GM18907 (cell line): Measurements from ENCODE around the gene SPAG16.

ENCODE experiments used
- ATAC-seq: cut with Tn5 transposase; IDR thresholded peaks from one replicate; pipeline ENCODE4 v1.9.1; 2021; ENCODE audit warnings: mild to moderate bottlenecking, moderate library complexity; ENCODE audit not compliant: unreplicated experiment

Gene SPAG16

DNA sequence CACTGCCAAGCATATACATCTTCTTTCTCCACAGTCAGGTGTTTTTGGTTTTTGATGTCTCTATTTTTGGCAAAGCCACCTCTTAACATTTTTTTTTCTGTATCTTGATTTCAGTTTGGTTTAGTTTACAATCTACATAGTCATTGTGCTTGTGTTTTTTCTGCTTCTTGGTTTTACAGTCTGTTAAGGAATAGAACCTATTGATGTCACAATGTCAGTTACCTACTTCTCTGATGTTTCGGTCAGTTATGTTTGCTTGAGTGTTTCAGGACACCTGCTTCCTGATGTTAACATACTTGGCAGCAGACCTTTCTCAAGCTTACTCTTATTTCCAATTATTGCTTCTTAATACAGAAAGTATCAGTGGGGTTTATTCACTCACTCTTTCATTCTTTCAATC, 253.3 kb downstream of the SPAG16 start:
- ATAC-seq, result peak; percentile 68

DNA sequence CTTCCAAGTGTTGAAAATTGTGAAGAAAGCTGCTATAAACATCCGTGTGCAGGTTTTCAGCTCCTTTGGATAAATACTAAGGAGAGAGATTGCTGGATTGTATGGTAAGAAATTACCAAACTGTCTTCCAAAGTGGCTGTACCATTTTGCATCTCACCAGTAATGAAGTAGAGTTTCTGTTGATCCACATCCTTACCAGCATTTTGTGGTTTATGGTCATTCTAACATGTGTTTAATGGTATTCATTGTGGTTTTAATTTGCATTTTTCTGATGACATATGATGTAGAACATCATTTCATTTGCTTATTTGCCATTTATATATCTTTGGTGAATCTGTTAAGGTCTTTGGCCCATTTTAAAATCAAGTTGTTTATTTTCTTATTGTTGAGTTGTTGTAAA, 260.7 kb downstream of the SPAG16 start:
- no peak for ATAC-seq

DNA sequence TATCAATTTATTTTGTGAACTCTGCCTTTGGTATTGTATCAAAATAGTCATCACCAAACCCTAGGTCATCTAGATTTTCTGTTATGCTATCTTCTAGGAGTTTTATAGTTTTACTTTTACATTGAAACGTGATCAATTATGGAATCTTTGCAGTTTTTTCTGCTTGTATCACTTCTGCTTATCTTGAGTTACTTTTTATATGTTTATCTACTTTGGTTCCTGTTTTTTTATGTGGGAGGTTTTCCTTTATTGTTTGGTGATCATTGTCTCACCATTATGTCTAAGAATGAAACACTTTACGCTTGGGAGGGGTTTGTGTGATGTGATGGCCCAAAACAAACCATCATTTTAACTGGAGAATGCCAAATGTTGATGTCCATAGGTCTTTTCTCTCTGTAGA, 261.2 kb downstream of the SPAG16 start:
- no peak for ATAC-seq

GRCh38 chr2:213545964-213546475, 261.8 kb downstream of the SPAG16 start:
- ATAC-seq, result no peak

DNA sequence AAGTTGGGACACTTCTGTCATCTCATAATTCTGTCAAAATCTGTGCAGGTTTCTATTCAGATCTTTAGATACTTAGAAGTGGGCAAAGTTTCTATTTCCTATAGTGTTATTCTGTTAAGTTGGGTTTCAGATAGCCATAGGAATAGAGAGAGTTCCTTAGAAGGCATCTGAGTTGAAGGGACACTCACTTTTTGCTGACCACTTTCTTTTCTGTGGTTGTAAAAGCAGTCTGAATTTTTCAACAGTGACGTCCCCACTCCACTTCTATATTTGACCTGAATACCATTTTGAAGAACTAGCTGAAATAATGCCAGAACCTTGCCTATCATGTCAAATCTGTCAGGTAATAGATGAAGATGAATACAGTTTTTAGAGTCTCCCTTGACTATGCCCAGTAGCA, 267.3 kb downstream of the SPAG16 start:
- ATAC-seq, result no peak

GRCh38 chr2:213559053-213559452, 274.8 kb downstream of the SPAG16 start:
- ATAC-seq, result no peak

- no peak for ATAC-seq
These were observed 277.5 kb downstream of the SPAG16 start for GRCh38 chr2:213561759-213562158.

- ATAC-seq, result no peak
These were observed 278.4 kb downstream of the SPAG16 start for GRCh38 chr2:213562539-213563180.

DNA sequence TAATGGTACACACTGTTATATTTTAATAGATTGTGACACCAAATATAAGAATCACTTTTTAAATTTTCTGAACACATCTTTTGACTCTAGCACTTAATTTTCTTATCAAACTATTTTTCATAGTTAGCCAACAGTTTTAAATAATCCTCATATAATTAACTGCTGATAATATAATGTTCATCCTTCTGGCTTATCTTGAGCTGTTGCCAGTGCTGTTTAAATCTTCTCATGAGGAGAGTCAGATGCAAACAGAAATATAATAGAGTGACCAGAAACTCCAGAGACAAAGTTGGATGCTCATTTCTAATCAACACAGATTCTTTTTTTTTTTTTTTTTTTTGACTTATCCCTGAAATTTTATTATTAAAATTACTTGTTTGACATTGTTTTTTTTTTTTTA, 282.6 kb downstream of the SPAG16 start:
- ATAC-seq, result no peak

- no peak for ATAC-seq
These were observed 325.4 kb downstream of the SPAG16 start for GRCh38 chr2:213609570-213610170.

DNA sequence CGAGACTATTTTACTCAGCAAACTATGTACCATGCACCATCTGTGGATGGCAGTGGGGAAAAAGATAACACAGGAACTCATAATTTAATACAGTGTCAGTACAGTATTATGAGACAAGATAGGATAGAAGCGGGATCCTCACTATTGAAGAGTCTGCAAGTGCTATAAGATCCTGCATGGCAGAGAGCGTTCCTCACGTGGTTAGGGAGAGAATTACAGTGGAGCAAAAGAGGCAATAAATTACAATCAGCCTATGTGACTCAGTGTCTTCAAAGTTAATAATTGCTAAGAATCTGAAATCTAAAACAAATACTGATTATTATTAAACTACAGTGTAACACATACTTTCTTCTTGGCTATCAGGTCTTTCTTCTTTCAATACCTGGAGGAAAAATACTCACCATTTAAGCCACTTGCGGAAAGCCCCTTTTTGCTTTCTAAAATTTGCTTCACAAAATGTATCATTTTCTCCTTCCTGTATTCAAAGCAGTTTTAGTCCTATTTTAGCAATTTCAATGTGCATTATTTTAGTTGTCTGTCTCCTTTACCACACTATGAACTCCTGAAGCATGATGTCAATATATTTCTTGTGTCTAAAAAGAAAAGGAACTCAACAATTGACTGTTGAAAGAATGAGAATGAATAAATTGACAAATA, 342.9 kb downstream of the SPAG16 start:
- ATAC-seq, result peak; percentile 65

GRCh38 chr2:213627835-213628460, 343.7 kb downstream of the SPAG16 start:
- no peak for ATAC-seq

- ATAC-seq, result no peak
These were observed 356.6 kb downstream of the SPAG16 start for GRCh38 chr2:213640738-213641425.

GRCh38 chr2:213644926-213645325, 360.7 kb downstream of the SPAG16 start:
- no peak for ATAC-seq

- ATAC-seq, result no peak
These were observed 364.9 kb downstream of the SPAG16 start for GRCh38 chr2:213649176-213649575.

- ATAC-seq, result no peak
These were observed 380.6 kb downstream of the SPAG16 start for GRCh38 chr2:213664817-213665216.

- no peak for ATAC-seq
These were observed 385.4 kb downstream of the SPAG16 start for GRCh38 chr2:213669657-213670056.

DNA sequence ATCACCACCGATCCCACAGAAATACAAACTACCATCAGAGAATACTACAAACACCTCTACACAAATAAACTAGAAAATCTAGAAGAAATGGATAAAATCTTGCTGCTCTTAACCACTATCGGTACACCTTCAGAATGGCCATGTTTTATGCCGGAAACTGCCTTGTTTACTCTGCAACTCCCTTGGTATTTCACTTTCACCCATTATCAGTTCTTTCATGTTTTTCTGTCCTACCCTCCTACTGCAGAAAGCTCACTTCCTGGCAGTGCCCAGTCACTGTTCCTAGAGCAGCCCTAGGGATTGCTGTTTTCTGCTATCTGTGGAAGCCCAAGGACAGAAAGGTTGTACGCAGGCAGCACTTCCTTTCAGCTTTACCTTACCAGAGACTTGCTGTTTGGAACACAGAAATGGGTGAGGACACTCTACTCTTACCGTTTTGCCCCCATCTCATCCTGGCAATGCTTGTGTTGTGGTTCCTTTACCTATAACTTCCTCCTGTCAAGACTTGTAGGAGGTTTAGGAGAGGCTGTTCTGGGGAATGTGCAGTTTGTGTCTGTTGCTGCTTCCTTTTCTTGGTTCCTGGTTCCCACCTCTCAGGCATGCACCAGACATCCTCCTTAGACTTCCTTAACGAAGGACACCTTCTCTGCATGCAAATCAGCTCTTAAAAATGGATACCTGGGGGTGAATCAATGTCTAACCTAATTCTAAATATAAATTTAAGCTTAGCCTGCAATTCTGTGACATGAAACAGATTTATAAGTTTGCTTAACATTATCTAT, 394.4 kb downstream of the SPAG16 start:
- no peak for ATAC-seq

GRCh38 chr2:213679894-213680293, 395.6 kb downstream of the SPAG16 start:
- ATAC-seq, result no peak

DNA sequence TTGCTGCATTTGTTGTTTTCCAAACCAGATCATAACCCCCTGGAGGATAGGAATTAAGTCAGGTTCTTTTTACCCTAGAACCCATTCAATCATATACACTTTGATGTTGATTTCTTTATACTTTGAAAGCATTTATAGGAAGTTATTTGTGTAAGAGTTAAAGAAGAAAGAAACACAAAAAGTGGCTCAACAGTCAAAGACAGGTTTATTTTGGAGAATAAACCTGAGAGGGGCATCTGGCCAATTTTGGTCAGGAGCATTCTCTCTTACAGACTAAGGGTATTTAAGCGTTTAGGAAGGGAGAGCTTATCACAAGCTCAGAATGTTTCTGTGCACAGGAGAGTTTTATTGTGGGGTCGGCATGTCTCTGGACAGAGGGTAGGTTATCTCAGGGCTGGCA, 398.0 kb downstream of the SPAG16 start:
- ATAC-seq, result no peak
